HepG2 (cell line): ENCODE data around the gene ZFAND2B. TPM values are rescaled to one million over a fixed set of nuclear protein-coding genes. Genes with fewer than 3 reads are reported as not detected.

Experiments
- BATF2 ChIP-seq: sonication (generic); formaldehyde crosslinking; IDR thresholded peaks from 2 replicates; pipeline ENCODE4 v1.8.0; 2022; ENCODE audit warnings: mild to moderate bottlenecking, missing genetic modification reagents, moderate library complexity
- ELK4 ChIP-seq: sonication (generic); formaldehyde crosslinking; IDR thresholded peaks from 2 replicates; pipeline ENCODE4 v1.9.0; 2021; ENCODE audit warnings: missing genetic modification reagents, borderline replicate concordance
- ETV6 ChIP-seq: sonication (generic); formaldehyde crosslinking; conservative IDR thresholded peaks from 2 replicates; pipeline ENCODE4 v1.4.0; 2020; ENCODE audit warnings: missing genetic modification reagents
- FOSL1 ChIP-seq: sonication (generic); formaldehyde crosslinking; IDR thresholded peaks from 2 replicates; pipeline ENCODE4 v1.9.0; 2021; ENCODE audit warnings: missing genetic modification reagents, borderline replicate concordance
- FOSL2 ChIP-seq: sonication (generic); formaldehyde crosslinking; IDR thresholded peaks from 2 replicates; pipeline ENCODE4 v1.4.0; 2020; ENCODE audit warnings: missing genetic modification reagents
- HNRNPLL ChIP-seq: fragments of 200-400 bp; formaldehyde crosslinking; IDR thresholded peaks from 2 replicates; pipeline ENCODE4 v1.6.1; 2017; ENCODE audit warnings: mild to moderate bottlenecking, low read depth, low read length; ENCODE audit not compliant: poor library complexity, severe bottlenecking
- IKZF4 ChIP-seq: sonication (generic); formaldehyde crosslinking; IDR thresholded peaks from 2 replicates; pipeline ENCODE4 v1.5.1; 2020; ENCODE audit warnings: borderline replicate concordance, mild to moderate bottlenecking, low read depth, missing genetic modification reagents; ENCODE audit errors: not compliant biosample characterization
- JUNB ChIP-seq: sonication (generic); formaldehyde crosslinking; IDR thresholded peaks from 2 replicates; pipeline ENCODE4 v1.8.0; 2022; ENCODE audit warnings: missing genetic modification reagents, mild to moderate bottlenecking, borderline replicate concordance
- PATZ1 ChIP-seq: sonication (generic); formaldehyde crosslinking; IDR thresholded peaks from 2 replicates; pipeline ENCODE4 v1.4.0; 2020; ENCODE audit warnings: missing genetic modification reagents
- RFX3 ChIP-seq: IDR thresholded peaks from 2 replicates; pipeline ENCODE4 v1.6.1; 2016; ENCODE audit warnings: missing biosample characterization, missing genetic modification reagents
- SNAI1 ChIP-seq: sonication (generic); formaldehyde crosslinking; IDR thresholded peaks from 2 replicates; pipeline ENCODE4 v1.5.0; 2020; ENCODE audit warnings: mild to moderate bottlenecking, missing genetic modification reagents, borderline replicate concordance
- STAT6 ChIP-seq: sonication (generic); formaldehyde crosslinking; IDR thresholded peaks from 2 replicates; pipeline ENCODE4 v1.4.0; 2020; ENCODE audit warnings: missing genetic modification reagents, mild to moderate bottlenecking, borderline replicate concordance
- ZKSCAN1 ChIP-seq: fragments of 150-350 bp; IDR thresholded peaks from 2 replicates; pipeline ENCODE4 v1.6.1; 2014; ENCODE audit warnings: low read length
- ZNF446 ChIP-seq: sonication (generic); formaldehyde crosslinking; IDR thresholded peaks from 2 replicates; pipeline ENCODE4 v1.5.0; 2020; ENCODE audit warnings: mild to moderate bottlenecking, missing genetic modification reagents
- ZNF646 ChIP-seq: sonication (generic); formaldehyde crosslinking; IDR thresholded peaks from 2 replicates; pipeline ENCODE4 v1.9.0; 2021; ENCODE audit warnings: mild to moderate bottlenecking, missing genetic modification reagents
- ZSCAN12 ChIP-seq: sonication (generic); formaldehyde crosslinking; IDR thresholded peaks from 2 replicates; pipeline ENCODE4 v1.9.0; 2021; ENCODE audit warnings: mild to moderate bottlenecking, missing genetic modification reagents
- polyA plus RNA-seq, 8 experiments: library from polyadenylated mRNA; depleted of rRNA in 3 of 8; stranded (reverse) in 7 of 8; unstranded in 1 of 8; fragments of >200 nt; fragmentation: Illumina TruSeq in 4 of 8; extraction: Trizol in 4 of 8; gene quantifications; 2 replicates each; pipeline versions ENCODE4 v1.2.1 to v1.2.3, GENCODE V29; 2011 to 2016; ENCODE audit warnings: low read depth in 4 of 8, missing spikeins in 1 of 8, mixed read lengths in 1 of 8; ENCODE audit not compliant: insufficient read depth in 1 of 8
- total RNA-seq, 5 experiments: library from RNA; depleted of rRNA; stranded (reverse); fragments of >200 nt; fragmentation: Illumina TruSeq; extraction: Trizol; gene quantifications; 2 replicates each; pipeline ENCODE4 v1.2.3, GENCODE V29; 2016; ENCODE audit warnings: low read depth in 1 of 5

Gene ZFAND2B
- total and polyA plus RNA-seq, 2 of the 13 experiments (the other 11 are each of a cell fraction or from before 2014, with no cell fraction given), result 53.3 to 115 TPM

GRCh38 chr2:219218217-219218731, 11.7 kb downstream of the ZFAND2B start (continued):
- 0 out of 2 replicates have a peak, but pooled peaks have one; percentile 26 for TF ChIP-seq ZNF646 (CRISPR knock-in tag)
- no peak for TF ChIP-seq PATZ1 (CRISPR knock-in tag)
- peak; percentile 42; the same call in 1 of the 2 replicates for TF ChIP-seq FOSL1 (CRISPR knock-in tag)
- TF ChIP-seq ETV6 (CRISPR knock-in tag), result no peak; the same call in 1 of the 2 replicates
- TF ChIP-seq JUNB (CRISPR knock-in tag), result peak; percentile 52; the same call in 1 of the 2 replicates
- no peak; the same call in 1 of the 2 replicates for TF ChIP-seq SNAI1 (CRISPR knock-in tag)
- TF ChIP-seq IKZF4 (CRISPR knock-in tag), result no peak
- TF ChIP-seq ZNF446 (CRISPR knock-in tag), result no peak
- 0 out of 2 replicates have a peak, but pooled peaks have one; percentile 46 for TF ChIP-seq ELK4
- TF ChIP-seq BATF2 (CRISPR knock-in tag), result peak; percentile 54; the same call in 1 of the 2 replicates
- no peak for TF ChIP-seq FOSL2 (CRISPR knock-in tag)
- no peak for TF ChIP-seq STAT6 (CRISPR knock-in tag)
- TF ChIP-seq RFX3 (CRISPR knock-in tag), result peak; percentile 70
- 0 out of 2 replicates have a peak, but pooled peaks have one; percentile 66 for TF ChIP-seq ZSCAN12
- no peak for TF ChIP-seq ZKSCAN1
- TF ChIP-seq HNRNPLL, result no peak
